HG03175 (cell line): ENCODE measurements around the gene CFAP92.

Experiments used
- ATAC-seq: cut with Tn5 transposase; IDR thresholded peaks from one replicate; pipeline ENCODE4 v1.9.1; 2021; ENCODE audit warnings: mild to moderate bottlenecking, moderate library complexity; ENCODE audit not compliant: unreplicated experiment

Gene CFAP92, protein sequence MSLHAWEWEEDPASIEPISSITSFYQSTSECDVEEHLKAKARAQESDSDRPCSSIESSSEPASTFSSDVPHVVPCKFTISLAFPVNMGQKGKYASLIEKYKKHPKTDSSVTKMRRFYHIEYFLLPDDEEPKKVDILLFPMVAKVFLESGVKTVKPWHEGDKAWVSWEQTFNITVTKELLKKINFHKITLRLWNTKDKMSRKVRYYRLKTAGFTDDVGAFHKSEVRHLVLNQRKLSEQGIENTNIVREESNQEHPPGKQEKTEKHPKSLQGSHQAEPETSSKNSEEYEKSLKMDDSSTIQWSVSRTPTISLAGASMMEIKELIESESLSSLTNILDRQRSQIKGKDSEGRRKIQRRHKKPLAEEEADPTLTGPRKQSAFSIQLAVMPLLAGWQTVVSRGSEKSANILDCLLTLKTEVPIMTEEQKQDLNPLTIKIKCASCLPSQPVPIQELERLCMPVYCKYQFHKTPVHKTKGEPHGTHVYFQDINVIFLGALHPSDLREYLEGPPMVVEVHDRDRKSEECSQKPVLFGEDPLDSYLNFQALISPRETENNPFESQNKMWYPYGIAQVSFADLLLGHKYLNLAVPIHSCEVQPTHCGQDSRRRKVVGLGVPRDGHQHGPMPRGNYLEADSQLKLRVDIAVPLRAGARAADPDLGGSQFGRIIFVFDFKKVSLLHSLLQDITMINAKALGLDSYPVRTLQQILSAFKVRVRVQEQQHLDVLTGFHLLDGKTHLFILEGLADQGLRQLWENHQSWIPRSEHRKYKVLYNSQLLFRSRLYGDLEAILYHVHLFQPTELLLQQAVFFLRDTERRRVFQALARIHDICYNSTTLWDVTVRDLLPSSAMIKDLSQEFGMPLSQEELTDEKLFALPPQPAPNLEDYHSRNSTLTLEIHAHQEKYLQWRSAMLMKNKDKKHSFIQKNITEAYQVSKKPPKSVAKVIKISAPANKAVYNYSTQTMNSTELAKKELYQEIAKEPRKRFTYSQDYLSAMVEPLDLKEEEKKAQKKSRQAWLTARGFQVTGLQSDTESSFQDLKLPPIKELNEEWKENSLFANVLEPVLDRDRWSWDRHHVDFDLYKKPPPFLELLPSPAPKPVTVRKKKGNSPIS

GRCh38 chr3:128993461-128994172 lies at the start of gene CFAP92:
CFAP92 (minus strand) TSS chr3:128994076; CDS start chr3:128993304, 772 bp downstream.
- ATAC-seq = peak; percentile 95

GRCh38 chr3:129040579-129041300 lies 46.9 kb upstream of the CFAP92 start:
- no peak for ATAC-seq

GRCh38 chr3:129040039-129040336 lies 46.1 kb upstream of the CFAP92 start:
- ATAC-seq = no peak

- no peak for ATAC-seq
Observed at GRCh38 chr3:129039271-129040038, 45.6 kb upstream of the CFAP92 start.

- ATAC-seq = no peak
Observed at GRCh38 chr3:129038121-129038855, 44.4 kb upstream of the CFAP92 start.

GRCh38 chr3:129037093-129037419 lies 43.2 kb upstream of the CFAP92 start:
- ATAC-seq = no peak

DNA sequence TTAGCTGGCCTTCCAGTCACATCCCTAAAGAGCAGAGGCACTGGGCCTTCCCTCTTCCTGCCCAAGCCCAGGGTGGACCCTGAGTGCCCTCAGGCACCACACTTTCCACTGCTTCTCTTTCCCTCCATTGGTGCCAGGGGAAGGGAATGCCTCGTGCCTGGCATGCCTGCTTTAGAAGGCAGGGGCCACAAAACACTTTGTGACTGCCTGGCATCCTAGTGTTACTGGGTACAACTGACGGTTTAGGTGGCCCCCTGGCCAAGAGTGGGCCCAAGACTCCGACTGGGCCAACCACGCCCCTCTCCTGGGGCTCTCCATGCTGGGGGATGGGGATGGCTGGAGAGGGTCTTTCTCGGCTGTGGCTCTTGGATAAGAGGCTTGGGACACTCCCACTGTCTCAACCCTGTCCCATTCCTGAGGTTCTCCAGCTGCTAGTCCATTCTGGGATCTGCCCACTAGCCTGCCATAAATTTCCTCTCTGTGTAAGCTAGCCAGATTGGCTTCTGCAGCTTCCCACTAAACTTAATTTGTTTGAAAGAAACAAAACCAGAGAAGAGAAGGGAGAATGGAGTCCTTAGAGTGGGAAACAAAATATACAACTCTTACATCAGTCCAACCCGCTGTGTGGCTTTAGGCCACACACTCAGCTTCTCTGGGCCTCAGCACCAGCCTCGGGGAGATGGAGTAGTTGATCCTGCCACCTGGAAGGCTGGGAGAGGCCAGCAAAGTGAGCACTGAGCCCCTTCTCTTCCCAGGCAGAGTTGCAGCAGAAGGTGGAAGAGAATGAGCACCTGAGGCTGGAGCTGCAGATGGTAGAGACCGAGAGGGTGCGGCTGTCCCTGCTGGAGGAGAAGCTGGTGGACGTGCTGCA lies 42.6 kb upstream of the CFAP92 start:
- no peak for ATAC-seq

DNA sequence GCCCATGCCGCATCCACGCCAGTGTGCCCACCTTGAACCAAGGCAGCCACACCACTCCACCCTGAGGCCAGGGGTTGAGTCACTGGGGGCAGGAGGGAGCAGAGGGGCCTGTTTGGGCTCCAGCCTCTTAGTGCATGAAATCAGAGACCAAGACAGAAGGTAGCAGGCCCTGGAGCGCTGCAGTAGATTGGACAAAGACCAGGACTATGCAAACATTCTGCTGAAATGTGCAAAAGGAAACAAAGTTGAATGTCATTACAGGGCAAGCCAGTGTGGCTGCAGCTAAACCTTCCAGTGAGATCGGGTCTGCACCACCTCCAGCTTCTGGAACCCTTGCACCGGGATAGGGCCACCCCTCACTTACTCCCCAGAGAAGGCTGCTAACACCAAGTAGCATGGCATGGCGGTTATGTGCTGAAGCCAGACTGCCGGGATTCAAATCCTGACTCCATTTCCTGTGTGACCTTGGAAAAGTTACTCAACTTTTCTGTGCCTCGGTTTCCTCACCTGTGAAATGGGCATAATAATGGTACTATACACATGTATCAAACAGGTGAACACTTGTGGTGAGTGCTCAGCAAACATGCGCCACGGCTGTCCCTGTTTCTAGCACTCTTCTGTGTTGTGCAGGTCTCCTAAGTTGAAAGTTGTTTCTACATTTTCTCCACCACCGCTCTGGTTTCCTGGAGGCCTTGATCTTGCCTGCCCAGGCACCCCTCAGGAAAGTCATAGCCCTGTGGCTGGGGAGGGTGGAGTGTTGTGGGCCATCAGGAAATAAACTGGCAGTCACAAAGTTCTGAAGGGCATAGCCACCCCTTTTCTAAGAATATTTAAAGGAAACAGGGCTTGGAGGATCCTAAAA lies 41.7 kb upstream of the CFAP92 start:
- no peak for ATAC-seq

GRCh38 chr3:129034642-129035041 lies 40.8 kb upstream of the CFAP92 start:
- no peak for ATAC-seq

GRCh38 chr3:129033633-129034321 lies 39.9 kb upstream of the CFAP92 start:
- no peak for ATAC-seq

- no peak for ATAC-seq
Observed at GRCh38 chr3:129033151-129033550, 39.3 kb upstream of the CFAP92 start.

GRCh38 chr3:129032716-129033115 lies 38.8 kb upstream of the CFAP92 start:
- no peak for ATAC-seq

DNA sequence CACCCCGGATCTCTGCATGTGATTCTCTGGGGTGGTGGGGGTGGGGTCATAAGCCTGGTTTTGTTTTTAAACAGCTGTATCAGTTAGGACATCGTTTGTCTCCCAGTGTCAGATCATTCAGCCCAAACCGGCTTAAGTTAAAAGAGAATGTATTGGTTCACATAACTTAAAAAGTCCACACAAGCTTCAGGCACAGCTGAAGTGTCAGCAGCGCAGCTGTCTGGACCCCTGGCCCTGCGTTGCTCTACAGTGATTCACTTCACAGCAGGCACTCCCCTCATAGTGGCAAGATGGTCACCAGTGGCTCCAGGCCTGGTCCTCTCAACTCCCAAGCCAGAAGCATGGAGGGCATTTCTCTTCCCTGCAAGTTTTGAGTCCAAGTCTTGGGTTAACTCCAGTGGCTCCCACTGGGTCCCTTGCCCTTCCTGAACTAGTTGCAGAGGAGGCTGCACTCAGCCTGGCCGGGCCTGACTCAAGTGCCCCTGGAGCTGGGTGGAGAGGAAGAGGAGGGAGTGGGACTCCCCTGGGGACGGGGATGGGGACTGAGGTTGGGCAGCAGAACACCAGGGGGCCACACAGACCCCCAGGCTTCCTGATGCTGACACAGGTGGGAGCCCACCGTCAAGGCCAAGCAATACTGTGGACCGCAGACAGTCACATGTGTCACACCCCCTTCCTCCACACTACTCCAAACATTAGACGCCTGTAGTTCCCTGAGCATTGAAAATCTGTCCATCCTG lies 37.8 kb upstream of the CFAP92 start:
- ATAC-seq = no peak

GRCh38 chr3:129030611-129031010 lies 36.7 kb upstream of the CFAP92 start:
- no peak for ATAC-seq

GRCh38 chr3:129028866-129029265 lies 35.0 kb upstream of the CFAP92 start:
- ATAC-seq = no peak

GRCh38 chr3:129027544-129027880 lies 33.6 kb upstream of the CFAP92 start:
- no peak for ATAC-seq
